Measurements from ENCODE around the gene MOGAT2.

MOGAT2 gene

DNA sequence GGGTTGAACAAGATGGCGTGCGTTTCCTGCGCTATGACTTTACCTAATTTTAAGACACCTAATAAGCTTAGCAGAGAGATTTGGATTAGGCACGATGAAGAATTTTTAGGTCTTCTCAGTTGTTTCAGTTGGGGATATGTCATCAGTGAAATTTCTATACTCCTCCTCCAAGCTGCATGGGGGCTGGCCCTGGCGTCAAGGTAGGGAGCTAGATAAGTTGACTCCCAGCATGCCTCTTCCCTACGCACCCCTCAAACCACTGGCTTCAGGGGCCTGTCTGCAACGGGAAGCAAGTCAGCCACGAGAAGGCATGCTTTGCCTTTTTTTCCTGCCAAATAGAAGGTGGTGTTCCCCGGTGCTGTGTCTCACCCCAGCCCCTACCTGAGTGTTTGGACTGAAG is 64.2 kb downstream of the MOGAT2 start:
- no peak for DNase-seq
